Ovary (tissue), 9 donors: ENCODE data around the gene PEX11A. TPM values are rescaled to one million over a fixed set of nuclear protein-coding genes. Genes with fewer than 3 reads are reported as not detected.

Experiments
- DNase-seq, 5 donors: peaks; one replicate each; pipeline ENCODE4 v3.0.0-alpha.2; 2019 to 2020
- H3K27ac ChIP-seq, 2 donors: fragments of 200-600 bp; one replicate each; pipeline versions ENCODE4 v1.5.1 to v1.8.0; 2019 to 2022
- H3K27me3 ChIP-seq: fragments of 200-600 bp; one replicate; pipeline ENCODE4 v1.8.0; 2022
- H3K36me3 ChIP-seq: fragments of 200-600 bp; sonication (generic); one replicate; pipeline ENCODE4 v1.5.1; 2019
- H3K4me1 ChIP-seq: one replicate; pipeline ENCODE4 v1.8.1; 2013; ENCODE audit warnings: mild to moderate bottlenecking, moderate library complexity; ENCODE audit not compliant: insufficient read depth
- H3K4me3 ChIP-seq: fragments of 200-600 bp; sonication (generic); one replicate; pipeline ENCODE4 v1.5.1; 2017
- H3K9me3 ChIP-seq, 2 donors: fragments of 200-600 bp in 1 of 2; sonication (generic) in 1 of 2; one replicate each; pipeline versions ENCODE4 v1.5.1 to v1.8.1; 2013 to 2019; ENCODE audit warnings: mild to moderate bottlenecking in 1 of 2, moderate library complexity in 1 of 2
- EP300 ChIP-seq: sonication (generic); formaldehyde crosslinking; IDR thresholded peaks from one replicate; pipeline ENCODE4 v1.6.1; 2017; ENCODE audit warnings: antibody characterized with exemption
- POLR2A ChIP-seq: fragments of 450-650 bp; IDR thresholded peaks from one replicate; pipeline ENCODE4 v1.6.1; 2017; ENCODE audit warnings: antibody characterized with exemption, mild to moderate bottlenecking, moderate library complexity
- WGBS, 3 donors: extraction: QIAGEN DNeasy Blood & Tissue Kit in 1 of 3; methylation state at CpG; one replicate each; pipeline versions ENCODE4 v1.1.5 to v1.1.7; 2013 to 2017; 5-methylcytosine and 5-hydroxymethylcytosine counted together
- intact Hi-C, 4 donors: fragments of 100-400 bp; cut with DNase I; formaldehyde crosslinking; loops; one replicate each; pipeline versions ENCODE4 v1.11.0 to v1.15.1; 2022 to 2023
- polyA plus RNA-seq, 2 donors: library from polyadenylated mRNA; stranded (reverse); fragments of 200-250 nt in 1 of 2; fragments of 350-450 nt in 1 of 2; fragmentation: Illumina TruSeq in 1 of 2; extraction: RNeasy Lipid Tissue Mini Kit (QIAGEN cat#74804) in 1 of 2; gene quantifications; one replicate each; pipeline ENCODE4 v1.2.3, GENCODE V29; 2013 to 2014
- total RNA-seq, 7 donors: library from RNA; depleted of rRNA in 2 of 7; stranded (reverse); fragments of >200 nt in 2 of 7; fragmentation: NEBNext Ultra II Directional in 3 of 7; extraction: Animal tissue kit (Norgen Biotek cat#: 25700) in 3 of 7; gene quantifications; one replicate each; pipeline versions ENCODE4 v1.1.0 to v1.2.4, GENCODE V29; 2016 to 2023
- TF ChIP-seq, protein P1 (sequence below), 3 donors: fragments of 450-650 bp in 2 of 3; fragments of 200-600 bp in 1 of 3; IDR thresholded peaks; one replicate each; pipeline versions ENCODE4 v1.5.1 to v1.8.0; 2016 to 2022; ENCODE audit warnings: antibody characterized with exemption in 3 of 3, mild to moderate bottlenecking in 1 of 3
- donor health status: DM: no; HTN: no; CAD: no; lungs with moderate emphysema.
- donor health status: DM: no; HTN: no; CAD: no.
- donor health status: Bipolar disorder and iron deficiency.
- donor health status: DM: yes; HTN: yes; CAD: no.
- donor health status: DM: no; HTN: no; CAD: no.
- donor health status: DM: yes; HTN: yes; CAD: no.

PEX11A gene
- total and polyA plus RNA-seq, 9 donors, result 10.9 to 17.6 (median 12.6) TPM

DNA sequence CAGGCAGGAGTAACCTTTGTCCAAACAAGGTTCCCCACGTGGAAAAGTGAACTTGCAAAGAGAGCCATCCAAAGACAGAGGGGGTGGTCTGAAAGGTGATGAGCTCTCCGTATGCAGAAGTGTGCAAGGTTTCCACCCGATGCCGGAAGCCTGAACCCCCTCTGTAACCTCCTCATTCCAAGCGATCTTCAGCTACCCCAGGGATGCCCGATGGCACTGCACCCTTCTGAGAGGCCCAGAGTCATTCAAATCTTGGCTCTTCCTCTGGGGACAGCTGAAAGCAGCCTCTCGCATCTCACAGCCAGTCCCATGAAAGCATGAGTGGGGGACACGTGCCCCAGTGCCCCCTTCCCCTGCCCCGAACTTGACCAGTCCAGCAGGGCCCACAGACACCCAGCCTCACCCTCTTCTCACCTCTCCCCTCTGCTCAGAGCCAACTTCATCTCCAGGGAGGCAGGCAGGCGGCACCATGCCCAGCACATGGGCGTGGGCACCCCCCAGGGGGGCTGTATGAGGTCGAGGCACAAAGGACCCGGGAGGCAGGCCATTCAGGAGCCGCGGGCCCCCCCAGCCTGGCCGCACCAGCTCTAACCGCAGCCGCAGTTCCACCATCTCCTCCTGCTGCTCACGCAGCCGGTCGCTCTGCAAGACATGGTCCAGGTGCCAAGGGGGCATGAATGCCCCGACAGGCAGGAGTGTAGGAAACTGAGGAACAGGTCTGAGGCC, 44.0 kb downstream of the PEX11A start:
- no peak overlapping the region for H3K4me3 ChIP-seq
- no peak for TF ChIP-seq EP300
- TF ChIP-seq, protein P1, sequence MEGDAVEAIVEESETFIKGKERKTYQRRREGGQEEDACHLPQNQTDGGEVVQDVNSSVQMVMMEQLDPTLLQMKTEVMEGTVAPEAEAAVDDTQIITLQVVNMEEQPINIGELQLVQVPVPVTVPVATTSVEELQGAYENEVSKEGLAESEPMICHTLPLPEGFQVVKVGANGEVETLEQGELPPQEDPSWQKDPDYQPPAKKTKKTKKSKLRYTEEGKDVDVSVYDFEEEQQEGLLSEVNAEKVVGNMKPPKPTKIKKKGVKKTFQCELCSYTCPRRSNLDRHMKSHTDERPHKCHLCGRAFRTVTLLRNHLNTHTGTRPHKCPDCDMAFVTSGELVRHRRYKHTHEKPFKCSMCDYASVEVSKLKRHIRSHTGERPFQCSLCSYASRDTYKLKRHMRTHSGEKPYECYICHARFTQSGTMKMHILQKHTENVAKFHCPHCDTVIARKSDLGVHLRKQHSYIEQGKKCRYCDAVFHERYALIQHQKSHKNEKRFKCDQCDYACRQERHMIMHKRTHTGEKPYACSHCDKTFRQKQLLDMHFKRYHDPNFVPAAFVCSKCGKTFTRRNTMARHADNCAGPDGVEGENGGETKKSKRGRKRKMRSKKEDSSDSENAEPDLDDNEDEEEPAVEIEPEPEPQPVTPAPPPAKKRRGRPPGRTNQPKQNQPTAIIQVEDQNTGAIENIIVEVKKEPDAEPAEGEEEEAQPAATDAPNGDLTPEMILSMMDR (IDR thresholded peaks at IDR 0.05), result no peak
- TF ChIP-seq POLR2A, result no peak
- H3K27me3 ChIP-seq, result no peaks in the 10 kb centered on the region
- 85 to 90% (median 88%) methylated on average over 22 of the region's 22 CpGs for WGBS, 3 donors
- no peak overlapping the region for H3K27ac ChIP-seq
- DNase-seq, result peak in 1 of 5 donors; percentile 28
- peaks cover 5% of the 10 kb centered on the region for H3K4me1 ChIP-seq
- no peaks in the 10 kb centered on the region for H3K9me3 ChIP-seq
- no peaks in the 10 kb centered on the region for H3K36me3 ChIP-seq
- intact Hi-C loops, result loop anchor here in 3 of 4 donors (5.0 to 10.0 kb wide), 2 partner anchors 98 to 101 kb away; no protein-coding TSS in a partner anchor

DNA sequence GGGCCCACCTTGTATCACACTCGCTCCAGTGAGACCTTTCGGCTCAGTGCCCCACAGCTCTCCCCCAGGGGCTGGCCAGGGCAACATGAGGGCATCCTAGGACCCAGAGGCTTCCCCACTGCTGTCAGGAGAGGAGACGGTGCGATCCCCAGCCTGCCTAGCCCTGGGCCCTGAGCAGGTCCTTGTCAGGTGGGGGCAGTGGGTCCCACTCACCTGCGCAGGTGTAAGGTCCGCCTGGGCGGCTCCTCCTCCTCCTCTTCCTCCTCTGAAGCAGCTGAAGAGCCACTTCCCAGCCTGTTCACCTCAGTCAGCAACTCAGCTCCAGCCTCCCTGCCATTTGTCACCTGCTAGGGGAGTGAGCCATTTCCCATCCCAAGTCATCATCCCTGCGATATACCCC, 44.9 kb downstream of the PEX11A start:
- 92 to 98% (median 97%) methylated on average over 6 to 8 of the region's 8 CpGs for WGBS, 3 donors
- H3K4me3 ChIP-seq, result no peak overlapping the region
- TF ChIP-seq EP300, result no peak
- TF ChIP-seq, protein P1 (IDR thresholded peaks at IDR 0.05), result no peak
- no peaks in the 10 kb centered on the region for H3K27me3 ChIP-seq
- peaks cover 5% of the 10 kb centered on the region for H3K4me1 ChIP-seq
- peak in 2 of 5 donors; percentile 11 to 12 for DNase-seq
- no peaks in the 10 kb centered on the region for H3K36me3 ChIP-seq
- no peaks in the 10 kb centered on the region for H3K9me3 ChIP-seq
- intact Hi-C loops, result loop anchor here in 3 of 4 donors (5.0 to 10.0 kb wide), 2 partner anchors 99 to 102 kb away; no protein-coding TSS in a partner anchor
- no peak overlapping the region for H3K27ac ChIP-seq

DNA sequence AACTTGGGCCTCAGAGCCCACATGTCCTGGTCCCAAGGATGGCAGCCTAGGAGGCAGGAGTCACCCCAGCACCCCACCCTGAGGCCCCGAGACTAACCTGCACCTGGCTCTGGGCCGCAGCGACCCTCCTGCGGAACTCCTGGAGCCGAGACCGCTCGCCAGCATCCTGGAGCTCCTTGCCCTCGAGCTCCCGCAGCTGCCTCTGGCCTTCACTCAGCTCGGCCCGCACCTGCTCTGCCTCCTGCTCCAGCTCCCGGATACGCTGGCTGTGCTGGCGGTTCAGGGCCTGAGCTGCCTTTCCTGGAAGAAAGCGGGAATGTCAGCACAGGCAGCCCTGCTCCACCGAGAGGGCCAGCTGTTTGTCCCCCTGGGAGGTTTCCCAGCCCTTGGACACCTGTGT, 48.4 kb downstream of the PEX11A start:
- intact Hi-C loops, result loop anchor here in 1 of 4 donors (10.0 kb wide), 1 partner anchor 103 kb away; no protein-coding TSS in a partner anchor
- H3K4me3 ChIP-seq, result no peak overlapping the region
- no peak for DNase-seq
- no peaks in the 10 kb centered on the region for H3K9me3 ChIP-seq
- H3K36me3 ChIP-seq, result no peaks in the 10 kb centered on the region
- WGBS, 3 donors, result 89 to 95% (median 93%) methylated on average over 16 of the region's 16 CpGs
- peaks cover 2% of the 10 kb centered on the region for H3K4me1 ChIP-seq
- TF ChIP-seq EP300 (no peak), POLR2A (no peak)
- TF ChIP-seq, protein P1 (IDR thresholded peaks at IDR 0.05), result no peak
- H3K27me3 ChIP-seq, result no peaks in the 10 kb centered on the region
- no peak overlapping the region for H3K27ac ChIP-seq

DNA sequence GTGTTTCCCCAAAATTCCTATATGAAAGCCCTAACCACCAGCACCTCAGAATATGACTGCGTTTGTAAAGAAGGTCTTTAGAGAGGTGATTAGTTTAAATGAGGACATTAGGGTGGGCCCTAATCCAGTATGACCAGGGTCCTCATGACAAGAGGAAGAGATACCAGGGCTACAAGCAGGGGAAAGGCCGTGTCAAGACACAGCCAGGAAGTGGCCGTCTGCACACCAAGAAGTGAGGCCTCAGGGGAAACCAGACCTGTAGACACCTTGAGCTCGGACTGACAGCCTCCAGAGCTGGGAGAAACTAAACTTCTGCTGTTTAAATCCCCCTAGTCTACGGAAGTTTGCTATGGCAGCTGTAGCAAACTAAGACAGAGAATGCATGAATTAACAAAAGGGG, 49.5 kb downstream of the PEX11A start:
- H3K36me3 ChIP-seq, result no peaks in the 10 kb centered on the region
- intact Hi-C loops, result loop anchor here in 1 of 4 donors (10.0 kb wide), 1 partner anchor 104 kb away; no protein-coding TSS in a partner anchor
- WGBS, 3 donors, result 81 to 88% (median 87%) methylated on average over 5 of the region's 5 CpGs
- H3K27me3 ChIP-seq, result no peaks in the 10 kb centered on the region
- TF ChIP-seq POLR2A, result no peak
- TF ChIP-seq, protein P1 (IDR thresholded peaks at IDR 0.05), result no peak
- TF ChIP-seq EP300, result no peak
- no peak overlapping the region for H3K27ac ChIP-seq
- no peaks in the 10 kb centered on the region for H3K4me1 ChIP-seq
- no peak for DNase-seq
- no peaks in the 10 kb centered on the region for H3K9me3 ChIP-seq
- H3K4me3 ChIP-seq, result no peak overlapping the region
